Fibroblast of villous mesenchyme (primary cell): ENCODE results near the gene CNOT4. TPM values are rescaled to one million over a fixed set of nuclear protein-coding genes. Genes with fewer than 3 reads are reported as not detected.

Experiments
- DNase-seq: peaks from one replicate; pipeline ENCODE4 v3.0.0-alpha.2; 2010; ENCODE audit warnings: low read depth
- H3K4me3 ChIP-seq: 2 replicates; pipeline ENCODE4 v1.5.1; 2011; ENCODE audit warnings: low read depth, mild to moderate bottlenecking, low read length
- total RNA-seq: library from RNA; depleted of rRNA; stranded (reverse); fragments of >200 nt; gene quantifications from 2 replicates; pipeline ENCODE4 v1.2.3, GENCODE V29; 2012
- TF ChIP-seq, protein P1 (sequence below): IDR thresholded peaks from 2 replicates; pipeline ENCODE4 v1.5.1; 2012; ENCODE audit warnings: low read depth, mild to moderate bottlenecking, low read length; ENCODE audit not compliant: insufficient read depth

Gene CNOT4
- total RNA-seq, 1 donor = 16.4 TPM

- no peak for DNase-seq
- TF ChIP-seq, protein P1, sequence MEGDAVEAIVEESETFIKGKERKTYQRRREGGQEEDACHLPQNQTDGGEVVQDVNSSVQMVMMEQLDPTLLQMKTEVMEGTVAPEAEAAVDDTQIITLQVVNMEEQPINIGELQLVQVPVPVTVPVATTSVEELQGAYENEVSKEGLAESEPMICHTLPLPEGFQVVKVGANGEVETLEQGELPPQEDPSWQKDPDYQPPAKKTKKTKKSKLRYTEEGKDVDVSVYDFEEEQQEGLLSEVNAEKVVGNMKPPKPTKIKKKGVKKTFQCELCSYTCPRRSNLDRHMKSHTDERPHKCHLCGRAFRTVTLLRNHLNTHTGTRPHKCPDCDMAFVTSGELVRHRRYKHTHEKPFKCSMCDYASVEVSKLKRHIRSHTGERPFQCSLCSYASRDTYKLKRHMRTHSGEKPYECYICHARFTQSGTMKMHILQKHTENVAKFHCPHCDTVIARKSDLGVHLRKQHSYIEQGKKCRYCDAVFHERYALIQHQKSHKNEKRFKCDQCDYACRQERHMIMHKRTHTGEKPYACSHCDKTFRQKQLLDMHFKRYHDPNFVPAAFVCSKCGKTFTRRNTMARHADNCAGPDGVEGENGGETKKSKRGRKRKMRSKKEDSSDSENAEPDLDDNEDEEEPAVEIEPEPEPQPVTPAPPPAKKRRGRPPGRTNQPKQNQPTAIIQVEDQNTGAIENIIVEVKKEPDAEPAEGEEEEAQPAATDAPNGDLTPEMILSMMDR = no peak
Observed at GRCh38 chr7:135349746-135350145, 160.2 kb downstream of the CNOT4 start.

GRCh38 chr7:135348493-135348892 lies 161.4 kb downstream of the CNOT4 start:
- H3K4me3 ChIP-seq = no peak overlapping the region
- TF ChIP-seq, protein P1 = no peak
- no peak for DNase-seq

More at GRCh38 chr7:135349746-135350145, 160.2 kb downstream of the CNOT4 start:
- H3K4me3 ChIP-seq = no peak overlapping the region

DNA sequence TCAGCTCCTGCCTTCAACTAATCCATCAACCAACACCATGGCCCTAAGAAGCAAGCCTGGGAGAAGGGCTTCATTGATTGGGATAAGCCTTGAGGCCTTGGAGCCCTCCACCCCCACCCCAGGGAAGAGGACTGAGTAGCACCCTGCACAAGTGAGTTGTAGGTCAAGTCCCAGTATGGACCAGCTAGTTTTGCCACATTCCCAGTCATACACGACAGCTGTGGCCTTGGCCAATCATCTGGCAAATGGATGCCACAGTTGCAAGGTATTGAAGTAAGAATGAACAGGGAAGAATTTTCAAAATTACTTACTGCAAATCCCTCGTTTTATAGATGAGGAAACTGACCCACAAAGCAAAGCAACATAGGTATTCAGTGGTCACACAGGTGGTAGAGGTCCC lies 166.5 kb downstream of the CNOT4 start:
- H3K4me3 ChIP-seq = no peak overlapping the region
- no peak for DNase-seq
- TF ChIP-seq, protein P1 = no peak

DNA sequence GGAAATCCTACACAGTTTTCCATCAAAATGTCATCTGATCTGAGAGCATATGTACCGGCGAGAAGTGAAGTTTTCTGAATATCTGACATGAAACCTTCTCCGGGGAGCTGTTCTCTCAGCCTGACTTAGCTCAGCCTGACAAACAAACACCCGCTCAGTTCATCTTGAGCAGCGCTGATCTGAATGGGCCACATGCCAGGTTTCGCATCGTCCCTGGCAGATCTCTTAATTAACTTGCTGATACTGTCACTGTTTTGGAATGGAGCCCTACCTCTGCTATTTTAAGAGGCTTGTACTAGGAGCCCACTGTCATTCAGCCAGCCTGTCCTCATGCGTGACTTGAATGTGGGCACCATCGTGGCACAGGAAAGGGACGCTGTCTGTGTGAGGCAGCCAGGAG lies 167.0 kb downstream of the CNOT4 start:
- H3K4me3 ChIP-seq = no peak overlapping the region
- DNase-seq = no peak
- TF ChIP-seq, protein P1 = no peak

DNA sequence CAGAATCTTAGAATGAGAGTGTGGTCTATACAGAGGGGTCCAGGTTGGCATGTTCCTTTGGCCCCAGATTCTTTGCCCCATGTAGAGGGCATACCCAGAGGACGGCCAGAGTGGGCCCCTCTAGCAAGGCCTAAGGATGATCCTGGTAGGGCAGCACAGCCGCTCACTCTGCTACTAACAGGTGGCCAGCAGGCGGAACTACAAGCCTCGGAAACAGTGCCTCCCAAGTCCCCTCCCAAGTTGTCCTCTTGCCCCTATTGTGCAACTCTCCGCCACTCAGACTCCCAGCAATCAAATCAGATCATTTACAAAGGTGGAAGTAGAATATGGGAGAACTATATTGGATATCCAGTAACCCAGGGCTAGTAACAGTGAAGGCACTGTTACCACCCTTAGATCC lies 168.9 kb downstream of the CNOT4 start:
- TF ChIP-seq, protein P1 = no peak
- DNase-seq = no peak
- no peak overlapping the region for H3K4me3 ChIP-seq

- TF ChIP-seq, protein P1 = no peak
Observed at GRCh38 chr7:135337977-135338550, 171.8 kb downstream of the CNOT4 start.

GRCh38 chr7:135337506-135337905 lies 172.4 kb downstream of the CNOT4 start:
- TF ChIP-seq, protein P1 = no peak
- H3K4me3 ChIP-seq = no peak overlapping the region
- no peak for DNase-seq

More at GRCh38 chr7:135337977-135338550, 171.8 kb downstream of the CNOT4 start:
- H3K4me3 ChIP-seq = no peak overlapping the region
- DNase-seq = no peak
